ENCODE data around the gene ZGLP1. TPM values are rescaled to one million over a fixed set of nuclear protein-coding genes. Genes with fewer than 3 reads are reported as not detected.
"Not testable (repeated sequence)": the region's sequence is repeated elsewhere in the genome, so short reads cannot be mapped to it uniquely, and the experiment has no call there.

The ZGLP1 gene
- 1.2 TPM for total RNA-seq

- no peak for DNase-seq
These were observed at the start of gene ZGLP1 for GRCh38 chr19:10309423-10309822. Gene ZGLP1 (minus strand): TSS chr19:10309815.

GRCh38 chr19:10356431-10356830 is 46.8 kb upstream of the ZGLP1 start:
- DNase-seq = no peak

GRCh38 chr19:10353793-10354391 is 44.3 kb upstream of the ZGLP1 start:
- peak; percentile 75 for DNase-seq

GRCh38 chr19:10352764-10353671 is 43.4 kb upstream of the ZGLP1 start:
- DNase-seq = peak; percentile 77

GRCh38 chr19:10346509-10346908 is 36.9 kb upstream of the ZGLP1 start:
- DNase-seq = no peak

GRCh38 chr19:10344780-10345179 is 35.2 kb upstream of the ZGLP1 start:
- no peak for DNase-seq

- no peak for DNase-seq
These were observed 33.9 kb upstream of the ZGLP1 start for GRCh38 chr19:10343495-10343894.

GRCh38 chr19:10339977-10340376 is 30.4 kb upstream of the ZGLP1 start:
- DNase-seq = no peak

GRCh38 chr19:10339380-10339960 is 29.9 kb upstream of the ZGLP1 start, which contains the start of gene ICAM3:
Gene ICAM3 (minus strand): TSS chr19:10339624. CDS start chr19:10339614, 10 bp downstream.
- DNase-seq = no peak

GRCh38 chr19:10338940-10339339 is 29.3 kb upstream of the ZGLP1 start:
- no peak for DNase-seq

- not testable (repeated sequence) for DNase-seq
These were observed 27.1 kb upstream of the ZGLP1 start for GRCh38 chr19:10336725-10337124.

- no peak for DNase-seq
These were observed 25.9 kb upstream of the ZGLP1 start for GRCh38 chr19:10335352-10335985.

- peak; percentile 91 for DNase-seq
These were observed 25.2 kb upstream of the ZGLP1 start for GRCh38 chr19:10334588-10335351.

- peak; percentile 9 for DNase-seq
These were observed 24.4 kb upstream of the ZGLP1 start for GRCh38 chr19:10333758-10334587.

- DNase-seq = peak; percentile 99
These were observed 23.5 kb upstream of the ZGLP1 start, which contains the start of gene RAVER1 for GRCh38 chr19:10332965-10333757. Gene RAVER1 (minus strand): TSS chr19:10333529. CDS start chr19:10333507, 22 bp downstream.

GRCh38 chr19:10332158-10332964 is 22.7 kb upstream of the ZGLP1 start:
- no peak for DNase-seq

- DNase-seq = no peak
These were observed 19.9 kb upstream of the ZGLP1 start for GRCh38 chr19:10329555-10329954.

GRCh38 chr19:10328558-10329429 is 19.2 kb upstream of the ZGLP1 start:
- DNase-seq = no peak
